Measurements from ENCODE around the gene TXN2.

- TF ChIP-seq GATA3 (IDR thresholded peaks at IDR 0.05; ENCODE audit: low read depth, low read length): no peak
- TF ChIP-seq GATA2 (IDR thresholded peaks at IDR 0.05; ENCODE audit: low read depth, low read length): no peak
Observed at GRCh38 chr22:36460202-36460601, 21.2 kb downstream of the TXN2 start.
